ENCODE data around the gene RAB40C. TPM values are rescaled to one million over a fixed set of nuclear protein-coding genes. Genes with fewer than 3 reads are reported as not detected.

Gene RAB40C, protein sequence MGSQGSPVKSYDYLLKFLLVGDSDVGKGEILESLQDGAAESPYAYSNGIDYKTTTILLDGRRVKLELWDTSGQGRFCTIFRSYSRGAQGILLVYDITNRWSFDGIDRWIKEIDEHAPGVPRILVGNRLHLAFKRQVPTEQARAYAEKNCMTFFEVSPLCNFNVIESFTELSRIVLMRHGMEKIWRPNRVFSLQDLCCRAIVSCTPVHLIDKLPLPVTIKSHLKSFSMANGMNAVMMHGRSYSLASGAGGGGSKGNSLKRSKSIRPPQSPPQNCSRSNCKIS
- total RNA-seq (2022; extraction: Qiagen RNA extraction), result 14.1 to 20.1 TPM (median 19.5 TPM) in 5 replicates

DNA sequence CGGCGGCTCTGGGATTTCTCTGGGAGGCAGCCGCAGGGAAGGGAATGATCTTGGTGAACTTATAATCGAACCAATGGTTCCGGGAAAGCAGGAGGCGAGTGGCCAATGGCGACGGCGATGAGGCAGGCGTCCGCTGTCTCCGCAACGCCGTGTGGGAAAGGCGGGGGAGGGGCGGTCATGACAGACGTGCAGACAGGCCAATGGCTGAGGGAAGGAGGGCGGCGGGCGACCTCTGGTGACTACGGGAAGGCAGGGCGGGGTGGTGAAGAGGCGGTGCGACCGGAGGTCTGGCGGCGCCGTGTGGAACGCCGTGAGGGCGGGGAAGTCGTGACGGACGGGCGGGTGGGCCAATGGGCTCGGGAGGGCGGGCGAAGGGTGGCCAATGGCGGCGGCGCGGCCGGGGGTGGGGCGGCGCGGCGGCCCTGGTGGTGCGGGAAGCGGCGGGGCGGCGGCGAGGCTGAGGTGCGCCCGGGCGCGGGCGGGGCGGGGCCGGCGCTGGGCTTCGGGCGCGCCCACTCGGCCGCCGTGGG, at the start of gene RAB40C:
Gene RAB40C (plus strand): TSS at position 409 of the 530 bp plus-strand sequence. CDS start 226 bp downstream, outside the sequence.

DNA sequence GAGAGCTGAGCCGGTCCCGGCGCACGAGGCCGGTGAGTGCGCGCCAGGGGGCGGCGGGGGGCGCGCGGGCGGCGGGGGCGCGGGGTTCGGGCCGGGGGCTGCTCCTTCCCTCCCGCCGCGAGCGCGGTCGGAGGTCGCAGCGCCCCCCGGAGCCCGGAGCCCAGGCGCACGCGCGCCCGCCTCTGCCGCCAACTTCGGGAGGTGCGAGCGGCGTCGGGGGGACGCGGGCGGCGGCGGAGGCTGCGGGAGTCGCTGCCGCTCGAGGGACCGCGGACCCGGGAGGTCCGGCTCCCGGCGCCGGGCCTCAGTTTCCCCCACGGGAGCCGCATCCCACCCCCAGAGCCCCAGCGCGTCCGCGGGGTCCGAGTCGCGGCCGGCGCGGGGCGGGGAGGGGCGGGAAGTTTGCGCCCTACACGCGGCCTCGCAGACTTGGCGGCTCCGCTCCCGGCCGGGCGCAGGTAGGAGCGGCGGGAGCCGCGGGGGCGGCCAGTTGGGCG, 29.6 kb upstream of the RAB40C start, which contains the start of gene PRR35:
Gene PRR35 (plus strand): TSS at position 191 of the 497 bp plus-strand sequence. CDS start 2,901 bp downstream, outside the sequence.

DNA sequence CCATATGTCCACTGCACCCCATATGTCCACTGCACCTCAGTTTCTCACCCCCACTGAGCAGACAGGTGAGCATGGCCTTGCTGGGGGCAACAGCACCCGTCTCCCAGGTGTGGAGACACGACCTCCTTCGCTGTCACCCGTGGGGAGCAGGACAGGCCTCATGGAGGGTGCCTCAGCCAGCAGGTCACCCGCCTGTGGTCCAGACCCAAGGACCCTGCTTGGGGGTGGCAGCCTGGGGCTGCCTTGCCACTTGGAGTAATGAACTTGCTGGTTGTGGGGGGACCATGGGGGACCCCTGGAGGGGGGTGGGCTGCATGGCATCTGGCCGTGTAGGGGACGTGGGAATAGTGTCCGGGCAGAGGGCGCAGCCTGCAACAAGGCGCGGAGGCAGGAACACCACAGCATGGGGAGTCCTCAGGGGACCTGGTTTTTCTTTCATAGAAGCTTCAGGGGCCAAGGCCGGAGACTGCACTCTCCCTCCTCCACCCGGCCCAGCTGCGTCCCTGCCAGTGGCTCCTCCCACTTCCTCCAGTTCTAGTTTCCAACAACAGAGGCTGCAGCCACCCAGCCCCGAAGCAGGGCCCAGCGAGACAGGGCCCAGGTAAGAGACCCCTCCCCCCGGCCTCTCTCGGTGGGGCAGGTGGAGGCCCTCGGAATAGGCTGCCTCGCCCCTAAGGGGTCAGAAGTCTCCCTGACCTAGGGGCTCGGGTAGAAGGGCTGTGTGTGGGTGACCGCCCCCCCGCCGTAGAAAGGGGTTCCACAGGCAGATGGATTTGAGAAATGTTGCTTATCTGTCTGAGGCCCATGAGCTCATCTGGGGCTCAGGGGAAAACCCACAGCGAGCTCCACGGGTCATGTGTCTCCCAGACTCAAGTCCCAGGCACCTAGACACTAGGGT, 23.1 kb upstream of the RAB40C start, which contains the start of gene NHLRC4:
Gene NHLRC4 (plus strand): TSS at position 531 of the 898 bp plus-strand sequence. CDS start 1,043 bp downstream, outside the sequence.

DNA sequence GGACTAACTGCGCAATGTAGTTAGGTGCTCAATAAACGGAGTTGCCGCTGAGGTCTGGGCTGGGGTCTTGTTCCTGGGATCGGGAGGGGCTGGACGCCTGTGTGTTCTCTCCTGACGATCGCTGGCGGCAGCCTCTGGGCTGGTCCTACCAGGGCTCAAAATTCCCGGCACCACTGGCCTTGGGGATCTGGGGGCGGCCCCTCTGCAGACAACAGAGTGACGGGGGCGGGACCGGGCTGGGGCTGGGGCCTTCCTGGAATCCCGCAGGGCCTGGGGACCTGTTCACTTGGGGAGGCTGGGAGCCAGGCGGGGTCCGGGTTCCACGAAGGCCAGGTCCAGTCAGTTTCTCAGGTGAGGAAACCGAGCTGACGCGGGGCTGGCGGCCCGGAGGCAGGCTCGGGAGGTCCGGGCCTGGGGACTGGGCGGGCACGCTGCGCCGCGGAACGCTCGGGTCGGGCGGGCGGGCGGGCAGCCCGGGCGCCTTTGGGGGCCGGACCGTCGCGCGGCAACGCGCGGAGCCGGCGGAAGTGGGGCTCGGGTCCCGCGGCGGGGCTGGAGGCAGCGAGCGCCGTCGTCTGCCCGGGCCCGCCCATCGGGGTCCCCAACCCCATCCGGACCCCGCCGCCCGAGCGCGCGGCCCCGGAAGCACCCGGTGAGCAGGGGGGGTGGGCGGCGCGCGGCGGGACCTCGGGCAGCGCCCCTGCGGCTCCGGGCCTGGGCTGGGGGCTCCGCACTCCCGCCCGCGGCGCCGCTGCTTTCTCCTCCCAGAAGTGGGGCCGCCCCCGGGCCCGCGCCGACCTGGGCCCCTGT, 20.2 kb upstream of the RAB40C start, which contains the start of gene PIGQ:
Gene PIGQ (plus strand): TSS at position 524 of the 810 bp plus-strand sequence. CDS start 4,107 bp downstream, outside the sequence.

DNA sequence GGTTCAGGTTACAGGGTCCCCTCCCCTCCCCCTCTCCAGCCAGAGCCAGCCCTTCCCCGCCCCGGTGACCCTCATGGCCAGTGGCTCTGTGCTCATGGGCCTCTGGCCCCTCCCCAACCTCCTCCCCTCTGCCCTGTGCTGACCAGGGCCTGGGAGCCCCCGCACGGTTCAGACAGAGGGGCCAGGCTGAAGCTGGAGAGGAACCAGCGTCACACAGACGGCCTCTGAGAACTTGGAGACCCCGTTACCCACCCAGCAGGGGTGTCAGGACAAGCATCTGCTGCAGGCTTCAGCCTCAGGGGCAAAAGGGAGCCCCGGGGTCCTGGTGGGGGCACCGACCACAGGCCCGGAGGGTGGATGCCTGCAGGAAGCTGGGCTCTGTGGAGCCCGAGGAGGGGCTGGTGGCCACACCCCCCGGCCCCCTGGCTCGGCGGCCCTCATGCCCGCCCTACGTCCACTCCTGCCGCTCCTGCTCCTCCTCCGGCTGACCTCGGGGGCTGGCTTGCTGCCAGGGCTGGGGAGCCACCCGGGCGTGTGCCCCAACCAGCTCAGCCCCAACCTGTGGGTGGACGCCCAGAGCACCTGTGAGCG, 41.0 kb downstream of the RAB40C start, which contains the start of gene WFIKKN1:
Gene WFIKKN1 (plus strand): TSS at position 171 of the 591 bp plus-strand sequence. CDS start 269 bp downstream, at position 440.

DNA sequence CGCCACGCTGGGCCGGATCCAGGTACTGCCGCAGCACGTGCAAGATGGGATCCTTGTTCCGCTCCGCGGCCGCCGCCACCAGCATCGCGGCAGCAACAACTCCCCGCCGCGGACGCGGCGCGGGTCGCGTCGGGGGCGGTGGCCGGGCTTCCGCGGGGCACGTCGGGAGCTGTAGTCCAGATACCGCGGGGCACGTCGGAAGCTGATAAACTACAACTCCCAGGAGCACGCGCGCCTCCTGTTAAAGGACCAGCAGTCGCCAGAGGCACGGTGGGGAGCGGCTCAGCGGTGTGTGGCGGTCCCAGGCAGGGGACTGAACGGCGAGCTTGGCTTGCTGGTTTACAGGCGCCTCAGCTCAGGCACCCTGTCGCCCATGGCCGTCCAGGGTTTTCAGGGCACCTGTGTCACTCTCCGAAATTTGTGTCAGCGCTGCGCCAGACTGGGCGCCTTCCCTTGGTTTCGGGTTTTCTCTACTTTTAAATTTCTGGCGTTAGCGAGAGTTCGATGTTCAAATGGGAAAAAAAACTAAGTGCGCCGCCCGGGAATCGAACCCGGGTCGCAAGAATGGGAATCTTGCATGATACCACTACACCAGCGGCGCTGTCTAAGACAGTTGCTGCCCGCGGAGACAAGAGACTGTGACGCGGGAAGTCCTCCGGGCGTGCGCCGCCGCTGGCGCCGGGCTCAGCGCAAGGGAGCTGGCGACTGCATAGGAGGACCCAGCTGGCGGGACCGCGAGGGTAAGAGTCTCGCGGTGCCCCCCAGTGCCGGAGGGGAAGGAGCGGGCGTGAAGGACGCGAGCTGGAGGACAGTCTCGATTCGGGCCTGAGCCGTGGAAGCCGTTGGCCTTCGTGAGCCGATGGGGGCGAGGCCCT, 46.6 kb downstream of the RAB40C start, which contains the start of gene METTL26:
Gene METTL26 (minus strand): TSS at position 100 of the 875 bp plus-strand sequence. CDS start 15 bp downstream, at position 85.

DNA sequence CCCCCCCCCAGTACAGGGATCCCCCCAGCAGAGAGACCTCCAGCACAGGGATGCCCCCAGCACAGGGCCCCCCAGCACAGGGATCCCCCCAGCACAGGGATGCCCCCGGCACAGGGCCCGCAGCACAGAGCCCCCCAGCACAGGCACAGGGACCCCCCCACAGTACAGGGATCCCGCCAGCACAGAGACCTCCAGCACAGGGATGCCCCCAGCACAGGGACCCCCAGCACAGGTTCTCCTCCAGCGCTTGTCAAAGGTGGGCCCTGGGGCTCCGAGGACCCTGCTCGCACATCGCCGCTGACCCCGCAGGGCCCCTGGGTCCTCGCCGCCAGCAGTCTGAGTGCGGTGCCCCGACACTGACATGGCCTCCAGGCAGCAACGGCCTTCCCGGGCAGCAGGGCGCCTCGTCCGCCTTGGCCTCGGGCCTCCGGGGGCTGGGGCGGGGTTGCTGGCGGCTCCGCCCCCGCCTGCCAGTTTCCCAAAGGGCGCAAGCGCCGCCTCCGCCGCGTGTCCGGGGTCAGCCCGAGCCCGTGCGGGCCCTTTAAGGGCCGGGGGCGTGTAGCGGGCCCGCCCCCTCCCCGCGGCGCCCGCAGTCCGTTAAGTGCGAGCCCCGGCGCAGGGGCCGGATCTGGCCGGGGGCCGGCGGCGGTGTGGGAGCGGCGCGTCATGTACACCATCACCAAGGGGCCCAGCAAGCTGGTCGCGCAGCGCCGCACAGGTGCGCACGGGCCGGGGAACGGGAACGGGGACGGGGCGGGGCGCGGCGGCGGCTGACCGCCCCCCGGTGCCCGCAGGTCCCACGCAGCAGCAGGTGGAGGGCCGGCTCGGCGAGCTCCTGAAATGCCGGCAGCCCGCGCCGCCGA, 51.7 kb downstream of the RAB40C start, which contains the start of gene MCRIP2:
Gene MCRIP2 (plus strand): TSS at position 503 of the 863 bp plus-strand sequence. CDS start 164 bp downstream, at position 667.

DNA sequence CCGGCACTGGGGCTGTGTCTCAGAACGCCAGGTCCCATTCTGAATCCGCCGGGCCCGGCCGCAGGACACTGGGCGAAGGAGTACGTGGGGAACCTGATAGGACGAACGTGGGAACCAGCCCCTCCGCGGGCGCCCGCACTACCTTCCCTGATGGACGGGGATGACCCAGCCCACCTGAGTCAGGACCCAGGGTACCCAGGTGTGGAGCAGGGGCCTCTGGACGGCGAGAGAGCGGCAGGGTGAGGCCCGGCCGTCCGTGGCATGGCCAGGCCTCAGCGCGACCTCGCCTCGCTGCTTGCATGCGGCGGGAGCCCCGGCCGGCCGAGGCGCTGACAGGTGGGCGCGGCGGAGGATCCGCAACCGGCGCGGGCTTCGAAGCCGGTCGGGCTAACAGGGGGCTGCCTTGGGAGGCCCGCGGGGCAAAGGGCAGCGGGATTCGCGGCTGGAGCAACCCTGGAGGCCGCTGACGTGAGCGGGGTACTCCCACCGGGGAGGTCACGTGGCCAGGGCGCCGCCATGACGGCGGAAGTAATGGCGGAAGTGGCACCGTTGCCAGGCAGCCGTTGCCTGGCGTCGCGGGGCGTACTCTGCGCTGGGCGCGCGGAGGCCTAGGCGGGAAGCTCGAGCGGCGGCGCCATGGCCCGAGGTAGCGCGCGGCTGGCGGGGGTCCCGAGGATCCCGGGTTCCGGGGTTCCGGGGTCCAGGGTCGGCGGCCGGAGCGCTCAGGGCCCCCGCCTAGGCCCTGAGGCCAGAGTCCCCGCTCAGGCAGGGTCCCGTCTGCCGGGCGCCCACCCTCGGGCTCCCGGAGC, 59.1 kb downstream of the RAB40C start, which contains the start of gene WDR90:
Gene WDR90 (plus strand): TSS at position 585 of the 809 bp plus-strand sequence. CDS start 52 bp downstream, at position 637.

DNA sequence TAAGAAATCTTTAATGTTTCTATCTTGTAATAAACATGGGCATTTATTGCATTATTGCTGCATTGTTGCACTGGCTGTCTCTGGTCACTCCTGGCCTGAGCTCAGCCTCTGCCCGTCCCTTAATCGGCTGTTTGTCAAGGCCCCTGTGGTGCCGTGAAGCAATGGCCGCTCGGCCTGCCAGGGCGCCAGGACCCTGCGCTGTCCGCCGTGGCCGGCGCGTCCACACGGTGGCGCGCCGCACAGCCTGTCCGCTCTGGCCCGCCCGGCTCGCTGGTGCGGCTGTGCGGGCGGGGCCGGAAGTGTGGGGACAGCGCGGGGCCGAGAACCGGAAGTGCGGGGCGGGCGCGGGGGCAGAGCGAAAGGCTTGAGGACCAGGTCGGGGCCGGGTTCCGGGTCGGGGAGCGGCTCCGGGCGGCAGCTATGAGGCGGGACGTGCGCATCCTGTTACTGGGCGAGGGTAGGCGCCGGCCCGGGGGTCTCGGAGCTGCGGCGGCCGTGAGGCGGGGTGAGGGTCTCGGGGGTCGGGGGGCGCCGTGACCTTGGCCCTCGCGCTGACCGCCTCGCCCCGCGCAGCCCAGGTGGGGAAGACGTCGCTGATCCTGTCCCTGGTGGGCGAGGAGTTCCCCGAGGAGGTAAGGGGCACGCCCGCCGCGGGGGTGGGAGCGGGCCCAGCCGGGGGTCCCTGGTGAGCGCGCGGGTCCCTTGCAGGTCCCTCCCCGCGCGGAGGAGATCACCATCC, 78.1 kb downstream of the RAB40C start, which contains the start of gene RHOT2:
Gene RHOT2 (plus strand): TSS at position 353 of the 739 bp plus-strand sequence. CDS start 68 bp downstream, at position 421.

DNA sequence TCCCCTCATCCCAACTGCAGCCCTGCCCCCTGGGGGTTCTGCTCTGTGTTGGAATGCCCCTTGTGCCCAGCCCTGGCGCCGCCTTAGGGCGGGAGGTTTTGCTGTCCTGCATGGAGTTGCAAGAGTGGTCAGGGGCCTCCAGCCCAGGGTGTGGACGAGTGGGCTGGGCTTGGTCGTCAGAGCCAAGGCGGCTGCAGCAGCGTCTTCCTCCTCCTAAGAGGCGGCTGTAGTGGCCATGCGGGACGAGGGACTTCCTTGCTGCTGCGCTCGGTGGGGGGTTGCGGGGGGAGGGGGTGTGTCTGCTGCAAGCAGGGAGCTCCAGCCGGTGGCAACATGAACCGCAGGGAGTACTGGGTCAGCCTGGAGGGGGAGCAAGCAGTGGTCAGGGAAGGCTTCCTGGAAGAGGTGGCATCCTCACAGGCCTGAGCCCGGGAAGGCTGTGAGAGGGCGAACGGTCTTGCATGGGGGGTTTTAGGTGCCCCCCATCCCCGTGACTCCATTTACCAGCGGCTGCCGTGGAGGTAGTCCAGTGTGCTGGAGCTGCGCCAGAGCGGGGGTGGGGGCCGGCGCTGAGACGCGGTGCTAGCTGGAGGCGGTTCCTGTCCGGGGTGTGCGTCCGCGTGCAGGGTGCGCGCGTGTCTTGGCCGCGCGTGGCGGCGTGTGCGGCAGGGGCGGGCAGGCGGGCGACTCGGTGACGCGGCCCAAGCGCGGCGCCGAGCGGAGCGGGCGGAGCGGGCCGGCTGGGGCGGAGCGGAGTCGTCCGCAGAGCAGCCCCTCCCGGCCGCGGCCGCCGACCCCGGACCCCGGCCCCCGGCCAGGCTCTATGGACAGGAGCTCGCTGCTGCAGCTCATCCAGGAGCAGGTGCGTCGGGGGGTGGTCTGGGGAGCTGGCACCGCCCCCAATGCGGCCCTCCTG, 85.4 kb downstream of the RAB40C start, which contains the start of gene RHBDL1:
Gene RHBDL1 (plus strand): TSS at position 704 of the 916 bp plus-strand sequence. CDS start 120 bp downstream, at position 824.

Other genes starting within 250 kb of the RAB40C start
- 28.7 to 33.3 TPM (median 32.1 TPM) in 5 replicates for gene AXIN1, start 237.3 kb upstream of the RAB40C start, total RNA-seq (2022; extraction: Qiagen RNA extraction)
- 120 to 138 TPM (median 130 TPM) in 5 replicates for gene MRPL28, start 219.5 kb upstream of the RAB40C start, total RNA-seq (2022; extraction: Qiagen RNA extraction)
- 27.1 to 40.0 TPM (median 35.2 TPM) in 5 replicates for gene PGAP6, start 208.1 kb upstream of the RAB40C start, total RNA-seq (2022; extraction: Qiagen RNA extraction)
- gene NME4, start 192.9 kb upstream of the RAB40C start, total RNA-seq (2022; extraction: Qiagen RNA extraction), result 264 to 457 TPM (median 451 TPM) in 5 replicates
- 21.4 to 30.7 TPM (median 29.9 TPM) in 5 replicates for gene DECR2, start 188.2 kb upstream of the RAB40C start, total RNA-seq (2022; extraction: Qiagen RNA extraction)
- 26.2 to 32.4 TPM (median 28.4 TPM) in 5 replicates for gene RAB11FIP3, start 164.4 kb upstream of the RAB40C start, total RNA-seq (2022; extraction: Qiagen RNA extraction)
- 40.4 to 75.7 TPM (median 67.9 TPM) in 5 replicates for gene CAPN15, start 62.4 kb upstream of the RAB40C start, total RNA-seq (2022; extraction: Qiagen RNA extraction)
- gene PRR35, start 29.7 kb upstream of the RAB40C start, total RNA-seq (2022; extraction: Qiagen RNA extraction), result 0.08 to 0.28 TPM (median 0.26 TPM) in 5 replicates
- 0.18 to 0.30 TPM (median 0.23 TPM) in 5 replicates for gene NHLRC4, start 23.1 kb upstream of the RAB40C start, total RNA-seq (2022; extraction: Qiagen RNA extraction)
- gene PIGQ, start 20.1 kb upstream of the RAB40C start, total RNA-seq (2022; extraction: Qiagen RNA extraction), result 28.4 to 42.0 TPM (median 39.2 TPM) in 5 replicates
- 0.04 to 0.17 TPM (median 0.12 TPM) in 5 replicates for gene WFIKKN1, start 40.9 kb downstream of the RAB40C start, total RNA-seq (2022; extraction: Qiagen RNA extraction)
- gene METTL26, start 46.2 kb downstream of the RAB40C start, total RNA-seq (2022; extraction: Qiagen RNA extraction), result 79.9 to 151 TPM (median 141 TPM) in 5 replicates
- gene MCRIP2, start 51.8 kb downstream of the RAB40C start, total RNA-seq (2022; extraction: Qiagen RNA extraction), result 18.0 to 45.7 TPM (median 39.2 TPM) in 5 replicates
- 13.8 to 27.0 TPM (median 22.9 TPM) in 5 replicates for gene WDR90, start 59.3 kb downstream of the RAB40C start, total RNA-seq (2022; extraction: Qiagen RNA extraction)
- 64.8 to 96.0 TPM (median 88.4 TPM) in 5 replicates for gene RHOT2, start 78.1 kb downstream of the RAB40C start, total RNA-seq (2022; extraction: Qiagen RNA extraction)
- 0.50 to 1.5 TPM (median 1.3 TPM) in 5 replicates for gene RHBDL1, start 85.6 kb downstream of the RAB40C start, total RNA-seq (2022; extraction: Qiagen RNA extraction)
- 84.5 to 130 TPM (median 121 TPM) in 5 replicates for gene STUB1, start 90.3 kb downstream of the RAB40C start, total RNA-seq (2022; extraction: Qiagen RNA extraction)
- gene JMJD8, start 94.3 kb downstream of the RAB40C start, total RNA-seq (2022; extraction: Qiagen RNA extraction), result 67.4 to 83.2 TPM (median 83.1 TPM) in 5 replicates
- 3.9 to 6.6 TPM (median 6.2 TPM) in 5 replicates for gene WDR24, start 100.3 kb downstream of the RAB40C start, total RNA-seq (2022; extraction: Qiagen RNA extraction)
- gene FBXL16, start 115.7 kb downstream of the RAB40C start, total RNA-seq (2022; extraction: Qiagen RNA extraction), result 15.0 to 21.8 TPM (median 15.8 TPM) in 5 replicates
- 66.1 to 228 TPM (median 216 TPM) in 5 replicates for gene METRN, start 125.1 kb downstream of the RAB40C start, total RNA-seq (2022; extraction: Qiagen RNA extraction)
- 28.7 to 63.4 TPM (median 61.2 TPM) in 5 replicates for gene ANTKMT, start 131.1 kb downstream of the RAB40C start, total RNA-seq (2022; extraction: Qiagen RNA extraction)
- gene CCDC78, start 136.4 kb downstream of the RAB40C start, total RNA-seq (2022; extraction: Qiagen RNA extraction), result 3.4 to 6.3 TPM (median 5.2 TPM) in 5 replicates
- 17.6 to 20.2 TPM (median 18.6 TPM) in 5 replicates for gene HAGHL, start 137.0 kb downstream of the RAB40C start, total RNA-seq (2022; extraction: Qiagen RNA extraction)
- gene CIAO3, start 150.9 kb downstream of the RAB40C start, total RNA-seq (2022; extraction: Qiagen RNA extraction), result 22.4 to 33.1 TPM (median 30.0 TPM) in 5 replicates
- 2.9 to 3.7 TPM (median 3.1 TPM) in 5 replicates for gene MSLN, start 170.7 kb downstream of the RAB40C start, total RNA-seq (2022; extraction: Qiagen RNA extraction)
- gene RPUSD1, start 198.3 kb downstream of the RAB40C start, total RNA-seq (2022; extraction: Qiagen RNA extraction), result 34.4 to 58.3 TPM (median 53.4 TPM) in 5 replicates
- gene CHTF18, start 198.6 kb downstream of the RAB40C start, total RNA-seq (2022; extraction: Qiagen RNA extraction), result 14.5 to 32.9 TPM (median 24.5 TPM) in 5 replicates
- not detected in 5 replicates for gene GNG13, start 210.7 kb downstream of the RAB40C start, total RNA-seq (2022; extraction: Qiagen RNA extraction)

All from A549 treated with AZD2906 at 1 μM for 4 hours (cell line).